Fibroblast of mammary gland (primary cell): ENCODE measurements around the gene SLC35G6.

Source experiments
- DNase-seq: peaks from one replicate; pipeline ENCODE4 v3.0.0-alpha.2; 2010; ENCODE audit warnings: low read depth
- H3K4me3 ChIP-seq: 2 replicates; pipeline ENCODE4 v1.5.1; 2011; ENCODE audit warnings: low read depth, mild to moderate bottlenecking, low read length, moderate library complexity; ENCODE audit not compliant: control insufficient read depth
- TF ChIP-seq, protein P1 (sequence below): conservative IDR thresholded peaks from 2 replicates; pipeline ENCODE4 v1.5.1; 2011; ENCODE audit warnings: low read depth, low read length, inconsistent platforms; ENCODE audit not compliant: control insufficient read depth, insufficient read depth

Gene SLC35G6

DNA sequence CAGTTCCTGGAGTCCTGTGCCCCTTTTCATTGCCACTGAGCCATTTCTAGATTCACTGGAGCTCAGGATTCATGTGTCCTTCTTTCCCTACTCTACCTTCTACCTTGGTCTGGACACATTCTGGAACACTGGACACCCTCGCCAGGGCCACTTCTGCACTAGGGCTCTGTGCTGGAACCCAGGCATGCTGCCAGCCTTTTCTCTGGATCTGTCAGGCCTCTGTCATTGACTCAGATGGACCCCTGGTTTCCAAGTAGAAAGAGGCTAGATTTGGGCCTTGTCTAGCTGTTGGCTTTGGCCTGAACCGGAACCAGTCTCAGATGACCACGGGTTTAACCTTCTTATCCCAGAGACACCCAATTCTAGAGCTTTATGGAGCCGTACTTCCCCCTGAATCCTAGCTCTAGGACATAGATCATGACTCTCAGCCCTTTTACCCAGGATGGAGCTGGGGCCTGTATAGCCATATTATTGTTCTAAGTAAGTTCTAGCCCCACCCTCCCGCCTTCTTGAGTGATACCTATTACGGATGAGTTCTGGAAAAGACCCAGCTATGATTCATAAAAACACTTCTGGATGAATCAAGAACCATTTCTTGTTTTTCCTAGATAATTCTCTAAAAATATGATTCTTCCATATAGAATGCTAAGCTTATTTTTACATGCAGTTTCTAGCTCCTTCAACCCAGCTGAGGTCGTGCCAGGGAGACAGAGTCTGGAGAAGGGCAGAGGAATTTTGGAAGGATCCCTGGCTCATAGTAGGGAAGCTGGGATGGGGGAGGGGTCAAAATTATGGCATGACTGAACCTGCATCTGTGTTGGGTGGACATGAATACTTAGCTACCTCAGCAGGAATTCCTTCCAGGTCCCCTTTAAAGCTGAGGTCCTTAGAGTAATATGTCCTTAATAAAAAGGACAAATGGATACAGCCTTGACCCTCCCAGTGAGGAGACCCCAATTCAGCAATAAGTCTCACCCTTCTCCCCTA lies 37.5 kb upstream of the SLC35G6 start:
- TF ChIP-seq, protein P1, sequence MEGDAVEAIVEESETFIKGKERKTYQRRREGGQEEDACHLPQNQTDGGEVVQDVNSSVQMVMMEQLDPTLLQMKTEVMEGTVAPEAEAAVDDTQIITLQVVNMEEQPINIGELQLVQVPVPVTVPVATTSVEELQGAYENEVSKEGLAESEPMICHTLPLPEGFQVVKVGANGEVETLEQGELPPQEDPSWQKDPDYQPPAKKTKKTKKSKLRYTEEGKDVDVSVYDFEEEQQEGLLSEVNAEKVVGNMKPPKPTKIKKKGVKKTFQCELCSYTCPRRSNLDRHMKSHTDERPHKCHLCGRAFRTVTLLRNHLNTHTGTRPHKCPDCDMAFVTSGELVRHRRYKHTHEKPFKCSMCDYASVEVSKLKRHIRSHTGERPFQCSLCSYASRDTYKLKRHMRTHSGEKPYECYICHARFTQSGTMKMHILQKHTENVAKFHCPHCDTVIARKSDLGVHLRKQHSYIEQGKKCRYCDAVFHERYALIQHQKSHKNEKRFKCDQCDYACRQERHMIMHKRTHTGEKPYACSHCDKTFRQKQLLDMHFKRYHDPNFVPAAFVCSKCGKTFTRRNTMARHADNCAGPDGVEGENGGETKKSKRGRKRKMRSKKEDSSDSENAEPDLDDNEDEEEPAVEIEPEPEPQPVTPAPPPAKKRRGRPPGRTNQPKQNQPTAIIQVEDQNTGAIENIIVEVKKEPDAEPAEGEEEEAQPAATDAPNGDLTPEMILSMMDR, result no peak
- no peak overlapping the region for H3K4me3 ChIP-seq
- peak; percentile 80 for DNase-seq

DNA sequence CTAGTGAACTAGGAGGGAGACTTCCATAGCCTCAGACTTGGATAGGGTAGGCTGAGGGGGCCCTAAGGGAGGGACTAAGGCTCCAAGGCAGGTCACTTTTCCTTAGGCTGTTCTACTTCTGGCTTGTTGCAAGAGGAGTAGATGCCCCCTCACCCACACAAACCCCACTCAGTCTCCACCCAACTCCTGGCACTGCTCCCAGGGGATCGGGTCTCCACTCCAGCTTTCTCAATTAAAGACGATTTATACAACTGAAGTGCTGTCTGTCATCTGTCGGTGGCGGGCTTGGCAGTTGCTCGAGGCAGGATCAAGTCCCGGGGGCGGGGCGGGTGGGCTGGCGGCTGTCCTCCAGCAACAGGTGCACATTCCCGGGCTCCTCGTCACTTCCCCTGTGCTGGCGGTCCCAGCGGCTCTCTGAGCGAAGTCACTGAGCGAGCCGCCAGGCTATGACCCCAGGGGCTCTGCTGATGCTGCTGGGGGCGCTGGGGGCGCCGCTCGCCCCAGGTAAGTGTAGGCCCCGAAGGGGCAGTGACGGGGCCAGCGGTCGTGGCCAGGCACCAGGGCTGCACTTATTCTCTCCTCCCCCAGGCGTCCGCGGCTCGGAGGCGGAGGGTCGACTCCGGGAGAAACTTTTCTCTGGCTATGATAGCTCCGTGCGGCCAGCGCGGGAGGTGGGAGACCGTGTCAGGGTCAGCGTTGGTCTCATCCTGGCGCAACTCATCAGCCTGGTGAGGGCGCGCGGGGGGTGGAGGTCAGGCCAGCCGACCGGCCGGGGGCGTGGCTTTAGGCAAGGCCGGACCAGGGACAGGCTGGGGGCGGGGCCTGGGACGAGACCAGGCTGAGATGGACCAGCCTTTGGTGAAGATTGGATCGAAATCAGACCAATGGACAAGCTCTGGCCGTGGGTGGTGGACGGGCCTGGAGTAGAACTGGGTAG lies 36.3 kb upstream of the SLC35G6 start, which contains the start of gene CHRNB1:
Gene CHRNB1 (plus strand): TSS at position 380 of the 937 bp plus-strand sequence. CDS start 67 bp downstream, at position 447.
- peak within 1 kb of the TSS; percentile 32 for H3K4me3 ChIP-seq
- TF ChIP-seq, protein P1, result no peak
- peak; percentile 21 for DNase-seq

DNA sequence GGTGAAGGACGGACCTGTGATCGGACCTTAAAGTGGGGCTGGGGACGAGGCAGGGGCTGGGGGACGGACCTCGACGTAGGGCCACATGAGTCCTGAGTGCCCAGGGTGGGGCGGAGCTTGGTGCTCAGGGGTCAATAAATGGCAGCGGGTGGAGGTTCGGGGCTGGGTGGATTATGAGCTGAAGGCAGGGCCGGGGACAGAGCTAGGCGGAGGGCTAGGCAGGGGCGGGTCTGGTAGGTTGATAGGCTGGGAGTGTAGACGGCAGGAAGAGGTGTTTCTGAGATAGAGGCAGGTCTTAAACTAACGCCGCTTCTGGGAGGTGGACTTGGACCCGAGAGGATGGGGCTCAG lies 35.7 kb upstream of the SLC35G6 start:
- DNase-seq, result no peak
- no peak overlapping the region for H3K4me3 ChIP-seq
- TF ChIP-seq, protein P1, result no peak

DNA sequence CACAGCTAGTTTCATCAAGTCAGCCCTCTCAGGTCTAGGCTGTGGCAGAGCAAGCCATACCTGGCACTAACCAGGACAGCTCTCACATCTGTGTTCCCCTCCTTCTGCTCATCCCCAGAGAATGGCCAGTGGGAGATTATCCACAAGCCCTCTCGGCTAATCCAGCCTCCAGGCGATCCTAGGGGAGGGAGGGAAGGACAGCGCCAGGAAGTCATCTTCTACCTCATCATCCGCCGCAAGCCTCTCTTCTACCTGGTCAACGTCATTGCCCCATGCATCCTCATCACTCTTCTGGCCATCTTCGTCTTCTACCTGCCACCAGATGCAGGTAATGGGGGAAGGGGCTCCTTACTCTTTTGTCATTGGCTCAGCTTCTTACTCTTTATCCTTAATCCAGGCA lies 32.8 kb upstream of the SLC35G6 start:
- DNase-seq, result no peak
- TF ChIP-seq, protein P1, result no peak

DNA sequence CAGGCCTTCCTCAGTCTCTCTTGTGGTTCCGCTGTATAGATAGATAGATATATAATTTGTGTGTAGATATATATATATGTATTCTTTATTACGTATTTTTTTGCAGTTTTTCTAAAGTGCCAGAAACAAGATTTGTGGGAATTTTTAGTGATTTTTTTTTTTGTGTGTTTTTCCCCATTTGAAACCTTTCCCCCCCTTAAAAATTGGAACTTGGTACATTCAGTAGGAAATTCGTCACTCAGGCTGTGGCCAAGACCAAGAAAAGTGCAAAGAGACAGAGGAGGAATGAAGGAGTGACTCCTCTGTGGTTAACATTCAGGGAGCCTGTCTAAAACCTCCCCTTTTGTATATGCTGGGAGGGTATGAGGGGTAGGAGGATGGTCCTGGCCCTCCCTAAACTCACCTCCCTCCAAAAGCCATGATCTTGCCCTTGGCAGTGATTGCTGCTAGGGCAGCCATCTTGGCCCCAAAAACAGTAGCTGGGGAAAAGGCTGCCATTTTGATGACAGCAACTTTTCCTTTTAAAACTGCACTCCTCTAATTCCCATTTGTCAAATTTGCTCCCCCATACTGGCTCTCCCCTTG lies 21.2 kb upstream of the SLC35G6 start:
- peak; percentile 39 for DNase-seq
- no peak overlapping the region for H3K4me3 ChIP-seq
- TF ChIP-seq, protein P1, result no peak

More for the DNA sequence above, 32.8 kb upstream of the SLC35G6 start:
- H3K4me3 ChIP-seq, result no peak overlapping the region
